A549 (cell line): Measurements from ENCODE around the gene WDR20.
A peak's percentile ranks its signal among the peaks of the same experiment; 100 is the strongest.

Source experiments
- BCL3 ChIP-seq: fragments of >200 bp; sonication (Bioruptor Twin); formaldehyde crosslinking; IDR thresholded peaks from 3 replicates; pipeline ENCODE4 v1.6.1; 2016
- CBX2 ChIP-seq: fragments of 200-600 bp; sonication (generic); IDR thresholded peaks from 2 replicates; pipeline ENCODE4 v1.6.1; 2016; ENCODE audit warnings: low read depth, mild to moderate bottlenecking, borderline replicate concordance
- EP300 ChIP-seq, 2 experiments: fragments of >200 bp; sonication (Bioruptor Twin); formaldehyde crosslinking; IDR thresholded peaks; 2 replicates in 1 of 2; 3 replicates in 1 of 2; pipeline ENCODE4 v1.6.1; 2016 to 2017
- HEYL ChIP-seq: fragments of 250-450 bp; sonication (Bioruptor Pico); IDR thresholded peaks from 2 replicates; pipeline ENCODE4 v1.8.0; 2021; ENCODE audit warnings: mild to moderate bottlenecking, moderate library complexity
- HMGXB4 ChIP-seq: fragments of 250-450 bp; sonication (Bioruptor Pico); IDR thresholded peaks from 2 replicates; pipeline ENCODE4 v1.5.0; 2021; ENCODE audit warnings: mild to moderate bottlenecking, moderate library complexity, borderline replicate concordance
- HOXB5 ChIP-seq: fragments of 250-450 bp; sonication (Bioruptor Pico); IDR thresholded peaks from 2 replicates; pipeline ENCODE4 v1.5.0; 2020; ENCODE audit warnings: mild to moderate bottlenecking, moderate library complexity
- KDM5A ChIP-seq: fragments of 200-600 bp; sonication (generic); IDR thresholded peaks from 2 replicates; pipeline ENCODE4 v1.6.1; 2016; ENCODE audit warnings: antibody characterized with exemption, mild to moderate bottlenecking
- MAX ChIP-seq: IDR thresholded peaks from 2 replicates; pipeline ENCODE4 v1.6.1; 2012
- RAD21 ChIP-seq, 2 experiments: fragments of >200 bp in 1 of 2; sonication (Bioruptor Twin) in 1 of 2; formaldehyde crosslinking in 1 of 2; IDR thresholded peaks in 1 of 2; conservative IDR thresholded peaks in 1 of 2; 2 replicates in 1 of 2; 3 replicates in 1 of 2; pipeline ENCODE4 v1.6.1; 2012 to 2018; ENCODE audit warnings: inconsistent platforms in 1 of 2
- REST ChIP-seq: fragments of 200-600 bp; sonication (generic); IDR thresholded peaks from 2 replicates; pipeline ENCODE4 v1.6.1; 2016; ENCODE audit warnings: antibody characterized with exemption, mild to moderate bottlenecking, moderate library complexity
- USF2 ChIP-seq: fragments of 450-650 bp; IDR thresholded peaks from 2 replicates; pipeline ENCODE4 v1.6.1; 2014; ENCODE audit warnings: antibody characterized with exemption
- TF ChIP-seq, protein P1 (sequence below): fragments of >200 bp; sonication (Bioruptor Twin); formaldehyde crosslinking; IDR thresholded peaks from 3 replicates; pipeline ENCODE4 v1.5.1; 2016
- TF ChIP-seq, protein P2 (sequence below): IDR thresholded peaks from 2 replicates; pipeline ENCODE4 v1.6.1; 2012; ENCODE audit warnings: low read depth, borderline replicate concordance

DNA sequence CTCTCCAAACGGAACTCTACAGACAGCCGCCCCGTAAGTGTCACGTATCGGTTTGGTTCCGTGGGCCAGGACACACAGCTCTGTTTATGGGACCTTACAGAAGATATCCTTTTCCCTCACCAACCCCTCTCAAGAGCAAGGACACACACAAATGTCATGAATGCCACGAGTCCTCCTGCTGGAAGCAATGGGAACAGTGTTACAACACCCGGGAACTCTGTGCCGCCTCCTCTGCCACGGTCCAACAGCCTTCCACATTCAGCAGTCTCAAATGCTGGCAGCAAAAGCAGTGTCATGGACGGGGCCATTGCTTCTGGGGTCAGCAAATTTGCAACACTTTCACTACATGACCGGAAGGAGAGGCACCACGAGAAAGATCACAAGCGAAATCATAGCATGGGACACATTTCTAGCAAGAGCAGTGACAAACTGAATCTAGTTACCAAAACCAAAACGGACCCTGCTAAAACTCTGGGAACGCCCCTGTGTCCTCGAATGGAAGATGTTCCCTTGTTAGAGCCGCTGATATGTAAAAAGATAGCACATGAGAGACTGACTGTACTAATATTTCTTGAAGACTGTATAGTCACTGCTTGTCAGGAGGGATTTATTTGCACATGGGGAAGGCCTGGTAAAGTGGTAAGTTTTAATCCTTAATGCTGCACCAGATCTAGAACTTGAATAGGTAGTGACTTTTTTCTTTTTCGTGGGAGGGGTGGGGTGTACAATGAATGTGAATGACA, 69.7 kb downstream of the WDR20 start:
- TF ChIP-seq HOXB5 (CRISPR knock-in tag) (no peak), EP300 (IDR thresholded peaks at IDR 0.05) (no peak), HMGXB4 (CRISPR knock-in tag) (no peak), REST (no peak), USF2 (no peak), RAD21 (conservative IDR thresholded peaks at IDR 0.05 in 1 of 2, IDR thresholded peaks at IDR 0.05 in 1 of 2) (peak; percentile 31 to 40; a peak in 3 of 5 replicates), CBX2 (no peak), MAX (no peak), BCL3 (no peak), HEYL (no peak), KDM5A (no peak)
- TF ChIP-seq, protein P1, sequence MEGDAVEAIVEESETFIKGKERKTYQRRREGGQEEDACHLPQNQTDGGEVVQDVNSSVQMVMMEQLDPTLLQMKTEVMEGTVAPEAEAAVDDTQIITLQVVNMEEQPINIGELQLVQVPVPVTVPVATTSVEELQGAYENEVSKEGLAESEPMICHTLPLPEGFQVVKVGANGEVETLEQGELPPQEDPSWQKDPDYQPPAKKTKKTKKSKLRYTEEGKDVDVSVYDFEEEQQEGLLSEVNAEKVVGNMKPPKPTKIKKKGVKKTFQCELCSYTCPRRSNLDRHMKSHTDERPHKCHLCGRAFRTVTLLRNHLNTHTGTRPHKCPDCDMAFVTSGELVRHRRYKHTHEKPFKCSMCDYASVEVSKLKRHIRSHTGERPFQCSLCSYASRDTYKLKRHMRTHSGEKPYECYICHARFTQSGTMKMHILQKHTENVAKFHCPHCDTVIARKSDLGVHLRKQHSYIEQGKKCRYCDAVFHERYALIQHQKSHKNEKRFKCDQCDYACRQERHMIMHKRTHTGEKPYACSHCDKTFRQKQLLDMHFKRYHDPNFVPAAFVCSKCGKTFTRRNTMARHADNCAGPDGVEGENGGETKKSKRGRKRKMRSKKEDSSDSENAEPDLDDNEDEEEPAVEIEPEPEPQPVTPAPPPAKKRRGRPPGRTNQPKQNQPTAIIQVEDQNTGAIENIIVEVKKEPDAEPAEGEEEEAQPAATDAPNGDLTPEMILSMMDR: peak; percentile 16; the same call in 2 of the 3 replicates
- TF ChIP-seq, protein P2, sequence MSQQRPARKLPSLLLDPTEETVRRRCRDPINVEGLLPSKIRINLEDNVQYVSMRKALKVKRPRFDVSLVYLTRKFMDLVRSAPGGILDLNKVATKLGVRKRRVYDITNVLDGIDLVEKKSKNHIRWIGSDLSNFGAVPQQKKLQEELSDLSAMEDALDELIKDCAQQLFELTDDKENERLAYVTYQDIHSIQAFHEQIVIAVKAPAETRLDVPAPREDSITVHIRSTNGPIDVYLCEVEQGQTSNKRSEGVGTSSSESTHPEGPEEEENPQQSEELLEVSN: no peak
